ENCODE results near the gene NTSR1.

DNA sequence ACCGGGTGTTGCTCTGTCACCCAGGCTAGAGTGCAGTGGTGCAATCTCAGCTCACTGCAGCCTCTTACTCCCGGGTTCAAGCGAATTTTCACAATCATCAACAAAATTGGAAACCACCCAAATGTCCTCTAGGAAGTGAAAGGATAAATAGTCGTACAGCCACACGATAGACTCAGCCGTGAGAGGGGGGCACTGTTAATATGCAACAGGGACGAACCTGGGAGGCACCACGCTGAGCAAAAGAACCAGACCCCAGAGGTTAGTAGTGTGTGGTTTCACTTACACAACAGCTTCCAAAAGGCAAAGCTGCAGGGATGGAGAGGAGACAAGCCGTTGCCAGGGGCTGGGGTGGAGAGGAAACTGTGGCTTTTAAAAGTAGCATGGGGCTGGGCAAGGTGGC is 30.1 kb upstream of the NTSR1 start:
- TF ChIP-seq CTCF (conservative IDR thresholded peaks at IDR 0.05; ENCODE audit: low read depth, low read length): no peak
- no peak for TF ChIP-seq EZH2 (IDR thresholded peaks at IDR 0.05; ENCODE audit: low read length, unreplicated experiment)
- no peak for TF ChIP-seq EZH2phosphoT487 (IDR thresholded peaks at IDR 0.05; ENCODE audit: borderline replicate concordance, low read length)
